Midbrain (tissue), 1 donor: ENCODE measurements around the gene SLC39A11.
"Not testable (repeated sequence)": the region's sequence is repeated elsewhere in the genome, so short reads cannot be mapped to it uniquely, and the experiment has no call there.

Experiments
- DNase-seq: peaks from one replicate; lab custom pipeline; 2025; lab: John Stamatoyannopoulos, UW

Gene SLC39A11

GRCh38 chr17:73007407-73007806 is 85.1 kb downstream of the SLC39A11 start:
- no peak for DNase-seq

- no peak for DNase-seq
Observed at GRCh38 chr17:73005360-73005759, 87.1 kb downstream of the SLC39A11 start.

GRCh38 chr17:73003487-73003886 is 89.0 kb downstream of the SLC39A11 start:
- no peak for DNase-seq

GRCh38 chr17:73000832-73001231 is 91.7 kb downstream of the SLC39A11 start:
- no peak for DNase-seq

- not testable (repeated sequence) for DNase-seq
Observed at GRCh38 chr17:72999474-72999873, 93.0 kb downstream of the SLC39A11 start.

GRCh38 chr17:72998343-72998742 is 94.1 kb downstream of the SLC39A11 start:
- DNase-seq: no peak

- DNase-seq: no peak
Observed at GRCh38 chr17:72997559-72997958, 94.9 kb downstream of the SLC39A11 start.

GRCh38 chr17:72996791-72997190 is 95.7 kb downstream of the SLC39A11 start:
- no peak for DNase-seq

- no peak for DNase-seq
Observed at GRCh38 chr17:72995008-72995656, 97.4 kb downstream of the SLC39A11 start.

- DNase-seq: not testable (repeated sequence)
Observed at GRCh38 chr17:72992783-72993467, 99.6 kb downstream of the SLC39A11 start.

- no peak for DNase-seq
Observed at GRCh38 chr17:72991651-72992050, 100.8 kb downstream of the SLC39A11 start.

GRCh38 chr17:72989074-72989610 is 103.3 kb downstream of the SLC39A11 start:
- peak; percentile 55 for DNase-seq

GRCh38 chr17:72988451-72988850 is 104.0 kb downstream of the SLC39A11 start:
- no peak for DNase-seq

- DNase-seq: no peak
Observed at GRCh38 chr17:72987166-72987565, 105.3 kb downstream of the SLC39A11 start.

GRCh38 chr17:72985882-72986720 is 106.4 kb downstream of the SLC39A11 start:
- DNase-seq: peak; percentile 86

GRCh38 chr17:72984926-72985325 is 107.6 kb downstream of the SLC39A11 start:
- DNase-seq: no peak

GRCh38 chr17:72984145-72984925 is 108.2 kb downstream of the SLC39A11 start:
- no peak for DNase-seq

- DNase-seq: no peak
Observed at GRCh38 chr17:72982680-72983079, 109.8 kb downstream of the SLC39A11 start.

GRCh38 chr17:72978593-72979218 is 113.8 kb downstream of the SLC39A11 start:
- DNase-seq: no peak

GRCh38 chr17:72977771-72978417 is 114.6 kb downstream of the SLC39A11 start:
- no peak for DNase-seq
